ENCODE data around the gene HLF. TPM values are rescaled to one million over a fixed set of nuclear protein-coding genes. Genes with fewer than 3 reads are reported as not detected.

The HLF gene
- total RNA-seq, 3 donors from 2014 or later, result 0.98 to 1.6 (median 1.0) TPM

GRCh38 chr17:55265311-55266021 lies 706 bp downstream of the HLF start:
- DNase-seq (peak; percentile 5), ATAC-seq (peak in 1 of 2 donors; percentile 39)
- Mint-ChIP-seq H3K27me3 (ENCODE audit: low read depth) (peaks cover 52% of the 10 kb centered on the region), H3K4me3 (peak overlapping the region; percentile 69), H3K36me3 (ENCODE audit: insufficient read depth) (no peaks in the 10 kb centered on the region), H3K9me3 (peaks cover 5% of the 10 kb centered on the region), H3K4me1 (ENCODE audit: low read depth) (peaks cover 19% of the 10 kb centered on the region)

- ATAC-seq (no peak), DNase-seq (no peak)
- H3K4me1 Mint-ChIP-seq (ENCODE audit: low read depth), result peaks cover 19% of the 10 kb centered on the region
- peak overlapping the region; percentile 69 for H3K4me3 Mint-ChIP-seq
- H3K9me3 Mint-ChIP-seq, result peaks cover under 1% of the 10 kb centered on the region
- peaks cover 45% of the 10 kb centered on the region for H3K27me3 Mint-ChIP-seq (ENCODE audit: low read depth)
- H3K36me3 Mint-ChIP-seq (ENCODE audit: insufficient read depth), result no peaks in the 10 kb centered on the region
Observed at GRCh38 chr17:55266051-55266957, 1.5 kb downstream of the HLF start.

GRCh38 chr17:55266958-55267688 lies 2.4 kb downstream of the HLF start:
- no peaks in the 10 kb centered on the region for H3K9me3 Mint-ChIP-seq
- no peak overlapping the region for H3K4me3 Mint-ChIP-seq
- DNase-seq (no peak), ATAC-seq (no peak)
- H3K27me3 Mint-ChIP-seq (ENCODE audit: low read depth), result peaks cover 41% of the 10 kb centered on the region
- H3K4me1 Mint-ChIP-seq (ENCODE audit: low read depth), result peaks cover 24% of the 10 kb centered on the region
- no peaks in the 10 kb centered on the region for H3K36me3 Mint-ChIP-seq (ENCODE audit: insufficient read depth)

- H3K4me3 Mint-ChIP-seq, result no peak overlapping the region
- peaks cover 2% of the 10 kb centered on the region for H3K36me3 Mint-ChIP-seq (ENCODE audit: insufficient read depth)
- H3K9me3 Mint-ChIP-seq, result no peaks in the 10 kb centered on the region
- H3K4me1 Mint-ChIP-seq (ENCODE audit: low read depth), result peaks cover 28% of the 10 kb centered on the region
- ATAC-seq (no peak), DNase-seq (no peak)
- H3K27me3 Mint-ChIP-seq (ENCODE audit: low read depth), result peaks cover 41% of the 10 kb centered on the region
Observed at GRCh38 chr17:55267777-55268648, 3.3 kb downstream of the HLF start.

- Mint-ChIP-seq H3K36me3 (ENCODE audit: insufficient read depth) (peaks cover 2% of the 10 kb centered on the region), H3K27me3 (ENCODE audit: low read depth) (peaks cover 40% of the 10 kb centered on the region), H3K4me1 (ENCODE audit: low read depth) (peaks cover 21% of the 10 kb centered on the region), H3K9me3 (no peaks in the 10 kb centered on the region), H3K4me3 (no peak overlapping the region)
- DNase-seq (no peak), ATAC-seq (no peak)
Observed at GRCh38 chr17:55268649-55269480, 4.1 kb downstream of the HLF start.

GRCh38 chr17:55269894-55270293 lies 5.1 kb downstream of the HLF start:
- Mint-ChIP-seq H3K9me3 (no peaks in the 10 kb centered on the region), H3K4me3 (no peak overlapping the region), H3K27me3 (ENCODE audit: low read depth) (peaks cover 37% of the 10 kb centered on the region), H3K4me1 (ENCODE audit: low read depth) (peaks cover 13% of the 10 kb centered on the region), H3K36me3 (ENCODE audit: insufficient read depth) (peaks cover 2% of the 10 kb centered on the region)
- no peak for DNase-seq
- no peak for ATAC-seq

- Mint-ChIP-seq H3K27me3 (ENCODE audit: low read depth) (peaks cover 33% of the 10 kb centered on the region), H3K9me3 (no peaks in the 10 kb centered on the region), H3K4me3 (no peak overlapping the region), H3K36me3 (ENCODE audit: insufficient read depth) (peaks cover 2% of the 10 kb centered on the region), H3K4me1 (ENCODE audit: low read depth) (peaks cover 12% of the 10 kb centered on the region)
- DNase-seq (no peak), ATAC-seq (no peak)
Observed at GRCh38 chr17:55271223-55271571, 6.4 kb downstream of the HLF start.

- Mint-ChIP-seq H3K4me1 (ENCODE audit: low read depth) (peaks cover 11% of the 10 kb centered on the region), H3K36me3 (ENCODE audit: insufficient read depth) (peaks cover 2% of the 10 kb centered on the region), H3K9me3 (no peaks in the 10 kb centered on the region), H3K27me3 (ENCODE audit: low read depth) (peaks cover 32% of the 10 kb centered on the region), H3K4me3 (no peak overlapping the region)
- ATAC-seq, result no peak
- no peak for DNase-seq
Observed at GRCh38 chr17:55271958-55272710, 7.4 kb downstream of the HLF start.

- H3K27me3 Mint-ChIP-seq (ENCODE audit: low read depth), result peaks cover 27% of the 10 kb centered on the region
Observed at GRCh38 chr17:55272711-55273578, 8.2 kb downstream of the HLF start.

GRCh38 chr17:55273579-55274354 lies 9.0 kb downstream of the HLF start:
- peaks cover 2% of the 10 kb centered on the region for H3K36me3 Mint-ChIP-seq (ENCODE audit: insufficient read depth)
- H3K4me1 Mint-ChIP-seq (ENCODE audit: low read depth), result peaks cover 11% of the 10 kb centered on the region
- H3K4me3 Mint-ChIP-seq, result no peak overlapping the region
- no peaks in the 10 kb centered on the region for H3K9me3 Mint-ChIP-seq
- H3K27me3 Mint-ChIP-seq (ENCODE audit: low read depth), result peaks cover 22% of the 10 kb centered on the region
- DNase-seq (no peak), ATAC-seq (no peak)

More at GRCh38 chr17:55272711-55273578, 8.2 kb downstream of the HLF start:
- H3K4me3 Mint-ChIP-seq, result no peak overlapping the region
- H3K9me3 Mint-ChIP-seq, result no peaks in the 10 kb centered on the region
- ATAC-seq, result no peak
- no peak for DNase-seq
- H3K4me1 Mint-ChIP-seq (ENCODE audit: low read depth), result peaks cover 11% of the 10 kb centered on the region
- peaks cover 2% of the 10 kb centered on the region for H3K36me3 Mint-ChIP-seq (ENCODE audit: insufficient read depth)

All from activated T-cell treated with anti-CD3 and anti-CD28 coated beads, Interleukin-2, amount 50 U/mL, for 4 hours (primary cell).